ENCODE results near the gene EIF4E3.

The EIF4E3 gene

DNA sequence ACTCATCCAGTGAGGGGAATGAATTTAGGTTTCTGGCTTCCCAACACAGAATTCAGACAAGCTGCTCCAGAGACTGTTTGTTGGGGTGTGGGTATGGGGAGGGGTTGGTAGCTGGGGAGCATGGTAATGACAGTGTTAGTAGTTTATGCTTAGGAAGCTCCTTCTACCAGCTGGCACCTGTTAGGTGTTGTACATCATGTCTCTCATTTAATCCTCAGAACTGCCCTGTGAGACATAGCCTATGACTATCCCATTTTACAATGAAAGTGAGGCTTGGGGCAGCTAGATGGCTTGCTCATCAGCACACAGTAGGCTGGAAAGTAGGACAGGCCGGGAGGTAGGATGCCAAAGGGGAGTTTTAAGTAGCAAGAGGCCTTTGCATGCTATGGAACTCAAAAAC is 2.5 kb downstream of the EIF4E3 start:
- DNase-seq = no peak

DNA sequence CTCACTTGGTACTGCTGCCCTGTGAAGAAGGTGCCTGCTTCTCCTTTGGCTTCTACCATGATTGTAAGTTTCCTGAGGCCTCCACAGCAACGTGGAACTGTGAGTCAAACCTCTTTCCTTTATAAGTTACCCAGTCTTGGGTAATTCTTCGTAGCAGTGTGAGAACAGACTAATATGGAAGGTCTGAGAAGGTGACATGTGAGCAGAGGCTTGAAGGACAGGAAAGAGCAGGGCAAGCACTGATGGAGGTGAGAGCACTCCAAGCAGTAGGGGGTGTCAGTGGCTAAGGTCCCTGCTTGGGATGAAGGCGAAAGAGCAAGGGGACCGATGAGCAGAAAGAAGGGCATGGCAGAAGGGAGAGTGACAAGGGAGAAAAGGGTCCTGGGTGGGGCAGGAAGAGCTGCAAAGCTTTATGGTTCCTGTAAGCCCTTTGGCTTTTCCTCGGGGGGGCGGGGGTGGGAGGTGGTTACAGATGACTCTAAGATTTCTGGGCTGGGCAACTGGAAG is 3.5 kb downstream of the EIF4E3 start:
- DNase-seq = no peak

DNA sequence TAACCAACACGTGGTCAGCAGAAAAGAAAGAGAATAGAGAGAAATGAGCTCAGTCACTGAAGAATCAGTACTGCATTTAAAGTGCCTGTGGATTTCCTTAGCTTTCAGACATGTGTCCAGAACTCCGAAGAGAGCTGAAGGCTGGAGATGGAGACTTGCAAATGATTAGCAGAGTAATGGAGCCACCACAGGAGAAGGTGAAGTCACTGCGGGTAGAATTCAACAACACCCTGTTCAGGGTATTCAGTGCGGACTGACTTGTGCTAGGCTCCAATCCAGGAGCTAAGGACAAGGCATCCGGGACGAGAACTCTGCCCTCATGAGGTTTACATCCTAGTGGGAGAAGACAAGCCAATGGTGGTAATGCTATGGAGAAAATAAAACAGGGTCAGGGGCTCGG is 4.2 kb downstream of the EIF4E3 start:
- no peak for DNase-seq

DNA sequence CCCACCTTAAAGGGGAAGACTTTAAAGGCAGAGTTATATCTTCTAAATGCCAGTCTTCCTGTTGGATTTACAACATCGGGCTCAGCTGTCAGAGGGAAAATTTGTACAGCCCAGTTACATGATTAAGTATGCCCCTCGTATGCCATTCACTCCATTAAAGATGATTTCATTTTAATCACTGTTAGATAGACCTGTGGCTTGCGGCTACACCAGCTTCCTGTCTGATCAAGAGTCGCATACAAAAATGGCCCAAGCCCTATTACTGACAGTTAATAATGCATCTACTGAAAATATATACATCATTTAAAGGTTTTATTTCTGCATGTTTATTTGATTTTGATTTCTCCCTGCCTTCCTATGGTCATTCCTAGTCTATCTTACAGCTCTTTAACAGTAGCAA is 7.1 kb downstream of the EIF4E3 start:
- no peak for DNase-seq

DNA sequence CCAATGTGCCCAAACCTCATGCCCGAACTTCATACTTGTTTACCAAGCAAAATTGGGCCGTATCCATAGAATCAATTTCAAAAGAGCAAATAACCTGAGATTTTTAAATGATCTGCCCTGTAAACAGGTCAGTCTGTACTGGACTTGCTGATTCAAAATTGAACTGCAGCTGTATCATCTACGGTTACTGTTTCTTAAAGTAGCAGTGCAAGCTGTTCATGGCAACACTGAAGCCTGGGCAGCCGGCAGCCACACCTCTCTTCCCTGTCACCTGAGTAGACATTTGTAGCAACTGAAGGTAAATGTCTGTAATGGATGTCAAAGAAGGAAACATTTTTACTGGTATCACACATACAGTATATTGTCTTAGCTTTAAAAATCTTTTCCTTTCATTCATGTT is 10.6 kb downstream of the EIF4E3 start:
- DNase-seq = no peak

DNA sequence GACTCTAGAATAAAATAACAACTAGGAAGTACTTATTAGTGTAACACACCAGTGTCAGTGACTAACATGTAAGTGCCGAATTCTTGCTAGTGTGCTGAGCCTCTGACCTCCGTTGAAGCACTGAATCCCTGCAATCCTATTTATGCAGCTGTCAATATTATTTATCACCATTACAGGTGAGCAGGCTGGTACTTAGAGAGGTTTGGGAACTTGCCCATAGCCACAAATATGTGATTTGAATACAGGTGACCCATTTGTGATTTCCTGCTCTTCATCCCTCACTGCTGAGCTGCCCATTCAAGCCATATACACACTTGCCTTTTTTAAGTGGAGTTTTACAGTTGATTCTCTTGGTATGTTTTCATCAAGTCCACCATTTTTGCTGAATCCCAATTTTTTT is 12.2 kb downstream of the EIF4E3 start:
- no peak for DNase-seq

DNA sequence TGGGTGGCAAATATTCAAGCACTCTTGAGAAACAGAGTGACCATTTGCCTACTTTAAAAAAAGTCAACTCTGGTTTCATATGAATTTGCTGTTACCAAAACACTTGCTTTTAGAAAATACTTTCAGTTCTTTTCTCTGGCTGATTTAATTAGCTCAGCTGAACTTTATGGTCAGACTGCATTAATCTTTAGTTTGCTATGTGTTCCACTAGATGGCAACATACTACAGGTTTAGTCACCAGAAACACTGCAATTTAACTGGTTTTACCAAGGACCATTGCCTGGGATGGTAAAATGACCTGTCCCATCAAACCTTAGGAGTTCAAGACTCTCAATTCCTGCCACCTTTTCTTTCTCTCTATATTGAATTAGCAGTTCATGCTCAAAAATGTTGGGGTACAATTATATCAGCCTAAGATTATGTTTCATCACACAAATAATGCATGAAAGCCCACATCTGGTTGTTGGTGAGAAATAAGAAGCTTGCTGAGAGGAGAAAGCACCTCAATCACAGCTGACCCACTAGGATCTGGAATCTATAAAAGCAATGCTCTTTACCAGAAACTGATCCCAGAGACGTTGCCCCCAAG is 14.2 kb downstream of the EIF4E3 start:
- peak in 1 of 2 experiments; percentile 65 for DNase-seq

DNA sequence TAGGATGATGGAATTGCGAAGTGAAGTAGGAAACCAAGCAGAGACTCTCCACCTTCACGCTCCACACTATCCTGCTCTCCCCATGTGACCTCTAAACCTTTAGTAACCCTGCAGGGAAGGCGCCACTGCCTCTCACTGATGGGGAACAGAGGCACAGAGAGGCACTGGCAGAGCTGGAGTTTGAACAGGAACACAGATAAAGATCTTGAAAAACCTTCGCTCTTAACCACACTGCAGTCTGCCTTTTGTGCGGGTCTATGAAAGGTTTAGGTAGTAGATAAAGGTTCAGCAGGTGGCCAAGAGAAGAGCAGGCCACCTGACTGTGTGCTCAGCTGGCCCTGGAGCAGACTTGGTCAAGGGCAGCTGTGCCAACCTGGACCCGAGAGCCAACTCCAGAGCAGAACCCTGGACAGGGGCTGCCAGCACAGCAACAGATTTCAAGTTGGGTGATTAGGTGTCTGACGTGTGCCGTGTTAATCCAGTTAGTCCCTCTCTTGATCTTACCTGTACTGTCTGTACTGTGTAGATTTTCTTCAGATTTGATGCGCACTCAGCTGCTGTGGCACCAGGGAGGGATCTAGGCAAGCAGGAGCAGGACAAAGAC is 15.2 kb downstream of the EIF4E3 start:
- DNase-seq = no peak

DNA sequence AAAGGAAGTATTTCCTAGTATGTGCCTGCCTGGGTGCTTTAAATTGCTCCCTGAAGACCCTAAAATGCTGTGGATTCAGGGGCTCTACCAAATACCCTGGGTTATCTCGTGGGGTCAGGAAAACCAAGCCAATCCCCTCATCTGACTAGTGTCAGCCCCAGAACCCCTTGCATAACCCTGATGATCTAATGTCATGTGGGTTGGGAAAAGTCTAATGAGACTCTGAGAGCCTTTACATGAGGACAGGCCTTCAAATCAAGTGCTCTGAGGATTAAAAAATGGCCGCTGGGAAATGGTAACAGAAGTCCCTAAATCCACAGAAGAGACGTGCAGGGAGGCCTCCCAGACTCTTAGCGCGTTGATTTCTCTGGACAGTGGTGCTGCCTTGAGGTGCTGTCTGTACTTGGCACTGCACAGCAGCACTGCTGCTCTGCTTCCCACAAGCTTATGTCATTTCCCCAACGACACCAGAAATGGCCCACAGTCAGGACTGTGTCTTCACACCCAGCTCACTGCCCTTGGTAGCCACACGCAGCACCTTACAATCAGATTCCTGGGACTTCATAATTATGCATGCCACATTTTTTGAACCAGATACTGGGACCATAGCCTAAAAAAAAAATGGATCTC is 16.6 kb downstream of the EIF4E3 start:
- no peak for DNase-seq

DNA sequence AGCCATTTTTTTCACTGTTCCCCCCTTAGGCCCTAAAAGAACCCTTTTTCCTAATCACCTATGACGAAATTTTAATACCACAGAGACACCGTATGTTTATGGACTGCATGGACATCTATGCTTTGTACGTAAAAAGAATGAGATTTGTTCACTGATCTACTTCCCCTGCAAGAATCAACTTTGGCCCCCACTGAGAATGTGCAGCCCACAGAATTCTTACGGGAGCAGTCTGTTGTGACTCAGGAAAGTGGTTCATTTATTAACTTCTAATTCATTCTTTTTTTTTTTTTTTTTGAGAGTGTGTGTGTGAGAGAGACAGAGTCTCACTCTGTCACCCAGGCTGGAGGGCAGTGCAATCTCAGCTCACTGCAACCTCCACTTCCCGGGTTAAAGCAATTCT is 17.6 kb downstream of the EIF4E3 start:
- DNase-seq = no peak

DNA sequence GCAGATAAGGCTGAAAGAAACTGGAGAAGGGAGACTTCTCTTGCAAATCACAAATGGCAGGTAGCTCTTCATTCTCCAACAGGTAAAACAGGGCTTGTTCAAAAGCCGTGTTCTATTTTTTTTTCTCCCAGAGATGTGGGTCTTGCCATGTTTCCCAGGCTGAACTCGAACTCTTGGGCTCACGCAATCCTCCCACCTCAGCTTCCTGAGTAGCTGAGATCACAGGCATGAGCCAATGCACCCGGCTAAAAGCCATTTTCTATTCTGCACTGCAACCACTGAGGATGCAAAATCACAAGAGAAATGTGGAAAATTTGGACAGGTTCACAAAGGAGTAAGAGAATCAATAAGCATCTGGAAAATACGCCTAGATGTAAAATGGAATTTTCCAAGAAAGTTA is 19.5 kb downstream of the EIF4E3 start:
- DNase-seq = no peak

DNA sequence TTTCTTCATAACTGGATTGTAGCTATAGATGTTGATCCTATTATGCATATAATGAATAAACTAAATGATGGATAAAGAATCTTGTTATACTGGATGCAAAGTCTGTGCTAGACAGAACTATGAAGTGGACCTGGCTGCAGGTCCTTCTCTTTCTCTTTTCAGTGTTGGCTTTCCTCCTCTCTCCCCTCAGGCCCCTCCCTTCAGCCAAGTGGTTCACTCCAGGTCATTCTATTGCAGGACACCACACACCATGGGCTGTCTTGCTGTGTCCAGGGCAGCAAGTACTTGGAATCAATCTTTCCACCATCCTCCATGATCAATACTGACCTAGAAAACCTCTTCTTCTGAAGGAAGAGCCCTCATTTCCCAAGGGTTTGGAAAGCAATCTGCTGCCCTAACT is 20.3 kb downstream of the EIF4E3 start:
- no peak for DNase-seq

DNA sequence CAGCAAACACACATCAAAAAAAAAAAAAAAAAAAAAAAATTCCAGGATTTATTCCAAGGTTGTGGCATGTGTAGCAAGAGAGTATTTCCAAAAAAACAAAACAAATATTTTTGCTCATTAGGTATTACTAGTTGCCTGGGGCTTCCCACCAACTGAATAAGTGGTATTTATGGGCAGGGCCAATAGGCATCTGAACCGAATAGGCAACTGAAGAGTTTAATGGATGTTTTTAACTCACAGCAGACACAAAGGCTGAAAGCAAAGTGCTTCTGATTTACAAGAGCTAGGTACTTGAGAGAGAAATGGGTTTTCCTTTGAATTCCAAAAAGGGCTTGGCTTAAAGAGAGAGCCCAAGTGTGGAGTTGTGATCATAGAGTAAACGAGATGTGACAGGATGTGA is 21.4 kb downstream of the EIF4E3 start:
- no peak for DNase-seq

DNA sequence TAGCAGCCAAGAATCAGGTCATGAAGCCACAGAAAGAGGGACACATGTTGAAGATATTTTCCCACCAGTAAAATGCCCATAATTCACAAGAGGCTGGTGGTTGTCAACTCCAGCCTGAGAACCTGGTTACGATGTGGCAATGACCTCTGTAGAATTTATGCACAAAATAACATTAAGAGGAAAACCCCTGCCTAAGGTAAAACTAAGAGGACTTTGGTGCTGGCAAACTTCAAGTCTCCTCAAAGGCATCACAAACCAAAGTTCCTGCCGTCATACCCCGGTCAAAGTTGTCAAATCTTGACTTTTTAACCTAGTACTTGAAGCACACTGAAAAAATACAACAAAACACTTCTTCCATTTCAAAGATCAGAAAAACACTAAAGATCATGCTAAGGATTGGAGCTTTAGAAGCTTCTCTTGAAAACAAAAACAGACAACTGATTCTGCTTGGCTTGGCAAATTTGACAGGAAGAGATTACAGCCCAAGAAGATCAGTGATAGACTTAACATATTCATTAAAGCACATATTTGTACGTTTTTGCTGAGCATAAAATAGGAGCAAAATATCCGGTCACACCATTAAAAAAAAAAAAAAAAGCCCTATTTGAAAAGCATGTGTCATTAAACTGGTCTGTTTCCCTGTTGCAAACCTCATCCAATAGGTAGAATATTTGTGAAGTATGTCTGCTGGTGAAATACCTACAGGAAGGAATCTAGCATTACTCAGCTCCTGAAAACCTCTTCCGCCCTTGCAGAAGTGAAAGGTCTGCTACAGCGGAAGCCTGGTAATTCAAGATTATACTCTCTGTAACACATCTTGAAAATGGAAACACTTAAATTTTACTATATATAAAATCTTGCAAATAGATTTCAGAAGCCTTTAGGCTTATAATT is 22.8 kb downstream of the EIF4E3 start:
- no peak for DNase-seq

DNA sequence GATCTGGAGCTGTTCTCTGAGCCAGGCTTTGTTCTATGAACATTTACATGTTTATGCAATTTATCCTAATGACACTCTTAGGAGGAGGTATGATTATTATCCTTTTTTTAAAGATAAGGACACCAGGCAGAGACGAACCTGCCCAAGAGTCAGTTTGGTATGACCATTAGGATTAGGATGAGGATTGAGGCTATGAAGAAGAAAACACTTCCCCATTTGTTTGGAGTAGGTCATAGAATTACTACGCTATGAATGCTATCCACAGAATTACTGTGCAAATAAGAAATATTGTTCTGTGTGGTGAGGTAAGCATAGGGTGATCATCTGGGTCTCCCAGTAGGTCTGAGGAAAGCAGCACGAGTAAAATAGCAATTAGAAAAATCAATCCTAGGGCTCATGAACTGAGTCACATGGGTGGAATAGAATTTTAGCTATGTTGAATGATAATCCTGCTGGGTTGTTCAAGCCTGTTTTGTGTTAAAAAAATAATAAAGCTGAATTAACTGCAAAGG is 23.9 kb downstream of the EIF4E3 start:
- DNase-seq = no peak

DNA sequence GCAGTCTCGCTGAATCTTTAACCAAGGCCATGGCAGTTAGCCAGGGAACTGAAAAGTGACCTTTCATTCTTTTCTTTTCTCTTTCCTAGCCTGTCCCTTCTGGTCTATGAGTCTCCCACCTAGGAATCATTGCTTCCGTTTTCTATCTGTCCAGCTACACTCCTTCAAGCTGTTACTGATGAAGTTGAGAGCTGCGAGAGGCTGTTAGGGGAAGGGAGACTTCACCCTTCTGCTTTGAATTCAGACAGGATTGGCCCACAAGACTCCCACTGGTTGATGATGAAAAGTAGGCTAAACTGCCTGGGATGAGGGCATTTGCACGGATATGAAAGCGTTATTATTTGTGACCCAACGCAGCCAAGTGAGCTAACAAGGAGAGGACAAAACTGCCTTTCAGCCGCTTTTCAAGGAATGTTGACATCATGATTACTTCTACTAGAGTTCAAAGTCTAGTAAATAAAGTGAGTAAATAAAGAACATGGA is 30.2 kb downstream of the EIF4E3 start:
- no peak for DNase-seq

DNA sequence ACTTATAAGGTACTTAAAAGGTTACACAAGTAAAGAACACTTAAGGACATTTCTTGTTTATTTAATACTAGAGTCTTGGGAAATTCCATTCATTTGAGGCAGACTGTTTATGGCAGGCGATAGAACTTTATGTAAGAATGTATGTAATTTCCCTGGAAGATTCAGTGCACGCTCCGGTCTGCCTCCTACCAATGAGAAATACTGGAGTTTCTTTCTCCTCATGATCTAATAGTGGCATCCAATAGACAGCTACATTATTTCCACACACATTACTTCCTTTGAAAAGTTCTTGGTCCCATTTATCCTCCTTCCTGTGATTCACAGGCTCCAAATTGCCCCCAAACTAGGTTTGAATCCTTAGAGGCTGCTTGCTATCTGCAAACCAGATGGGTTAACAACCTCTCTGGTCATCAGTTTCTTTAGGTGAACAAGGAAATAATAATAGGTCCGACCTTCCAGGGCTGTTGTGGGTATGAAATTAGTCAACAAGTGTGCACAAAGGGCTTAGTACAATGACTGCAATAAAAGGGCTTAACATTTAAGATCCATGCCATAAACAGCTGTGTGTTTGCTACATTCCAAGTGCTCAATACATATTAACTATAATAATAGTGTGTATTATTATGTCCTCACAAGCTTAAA is 30.7 kb downstream of the EIF4E3 start:
- no peak for DNase-seq

DNA sequence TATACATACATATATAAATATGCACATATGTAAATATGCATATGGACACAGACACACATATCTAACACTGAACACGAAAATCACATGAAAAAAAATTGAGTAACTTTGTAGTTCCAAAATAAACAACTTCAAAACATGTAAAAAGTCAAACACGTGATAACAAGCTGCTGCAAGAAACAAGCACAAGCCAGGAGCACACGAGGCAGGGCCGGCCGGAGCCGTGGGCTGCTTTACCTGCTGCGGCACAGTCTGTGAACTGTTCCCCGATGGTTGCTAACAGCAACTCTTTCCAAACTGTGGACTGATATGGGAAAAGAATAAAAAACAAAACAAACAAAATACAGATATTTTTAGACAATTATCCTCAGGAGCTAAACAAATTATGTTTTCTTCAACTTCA is 31.6 kb downstream of the EIF4E3 start:
- DNase-seq = no peak

DNA sequence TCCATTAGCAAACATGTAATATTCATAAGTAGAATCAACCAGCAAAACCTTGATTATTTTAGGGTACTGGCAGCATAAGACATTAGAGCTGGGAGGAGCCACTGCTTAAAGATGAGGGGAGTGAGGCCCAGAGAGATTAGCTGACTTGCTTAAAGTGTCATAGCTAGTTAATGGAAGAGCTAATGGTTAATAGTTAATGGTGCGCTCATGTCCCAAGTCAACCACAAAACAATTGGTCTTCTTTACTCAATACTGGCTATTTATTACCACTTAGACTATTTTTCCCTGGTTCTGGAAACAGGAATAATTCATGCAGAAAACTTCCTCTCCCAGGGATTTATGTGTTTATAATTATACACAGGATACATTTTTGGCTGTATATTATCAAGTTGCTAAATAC is 33.1 kb downstream of the EIF4E3 start:
- DNase-seq = no peak

DNA sequence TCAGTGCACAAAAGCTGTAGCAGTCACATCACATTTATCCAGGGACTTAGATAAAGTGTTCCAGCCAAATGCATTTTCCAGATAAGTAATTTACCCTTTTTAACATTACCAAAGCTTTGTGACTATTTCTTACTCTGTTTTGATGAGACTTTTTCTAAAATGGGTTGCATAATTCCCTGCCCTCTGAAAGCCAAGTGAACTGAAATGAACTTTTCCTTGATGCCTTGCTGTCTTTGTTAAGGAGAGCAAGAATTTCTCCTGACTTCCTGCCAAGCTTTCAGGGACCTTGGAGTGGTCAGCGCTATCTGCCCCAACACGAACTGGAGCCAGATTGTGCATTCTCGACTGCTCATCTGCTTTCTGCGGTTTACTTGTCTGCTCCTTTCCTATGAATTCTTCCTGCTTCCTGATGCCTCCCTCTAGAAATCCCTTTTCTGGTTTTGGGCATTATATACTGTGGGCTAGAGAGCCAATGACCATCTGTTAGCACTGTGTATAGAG is 34.8 kb downstream of the EIF4E3 start:
- peak in 1 of 2 experiments; percentile 59 for DNase-seq

DNA sequence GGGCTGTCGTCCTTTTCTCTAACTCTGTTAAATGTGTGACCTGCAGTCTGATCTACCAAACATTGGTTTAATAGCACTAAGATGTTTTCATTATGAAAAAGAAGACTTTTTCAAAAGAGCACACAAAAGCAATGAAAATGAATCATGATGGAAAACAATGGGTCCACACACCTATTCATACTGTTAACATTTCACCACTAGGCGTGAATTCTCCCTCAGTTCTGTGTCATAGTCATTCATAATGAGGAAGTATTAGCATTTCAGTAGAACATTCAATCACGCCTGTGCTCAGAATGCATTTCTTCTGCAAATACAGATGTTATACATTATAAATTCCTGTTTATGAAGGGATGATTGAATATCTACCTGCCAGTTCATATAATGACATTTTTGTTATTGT is 35.9 kb downstream of the EIF4E3 start:
- DNase-seq = no peak

DNA sequence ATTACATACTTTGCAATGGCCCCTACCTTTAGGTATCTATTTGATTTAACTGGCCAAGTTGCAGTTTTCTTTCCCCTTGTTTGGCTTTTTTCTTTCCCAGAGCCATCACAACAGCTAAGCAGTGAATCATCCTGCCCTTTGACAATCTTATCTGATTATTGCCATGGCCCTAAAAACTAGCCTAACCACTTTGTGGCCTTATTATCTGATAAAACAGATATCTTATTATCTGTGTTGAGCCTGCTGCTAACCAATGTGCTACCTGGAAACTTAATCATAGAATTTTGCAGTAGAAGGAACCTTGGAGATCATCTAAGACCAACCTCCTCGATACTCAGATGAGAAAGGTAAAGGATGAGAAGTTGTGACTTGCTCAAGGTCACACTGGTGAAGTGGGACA is 37.1 kb downstream of the EIF4E3 start:
- DNase-seq = no peak

DNA sequence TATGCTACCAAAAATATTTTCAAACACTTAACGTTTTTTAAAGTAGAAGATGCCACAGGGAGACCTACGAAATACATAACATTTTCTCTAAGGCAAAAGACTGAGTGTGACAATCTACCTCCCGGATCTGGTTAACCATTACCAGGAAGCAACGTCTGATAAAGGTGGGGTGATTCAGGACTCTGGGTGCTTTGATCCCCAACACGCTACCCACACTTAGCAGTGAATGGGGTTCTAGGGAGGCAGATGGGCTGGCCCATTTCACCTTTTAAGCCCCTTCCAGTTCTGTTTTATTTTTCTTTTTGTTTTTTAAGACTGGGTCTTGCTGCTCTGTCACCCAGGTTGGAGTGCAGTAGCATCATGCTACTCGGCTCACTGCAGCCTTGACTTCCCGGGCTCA is 39.5 kb downstream of the EIF4E3 start:
- DNase-seq = no peak
